ENCODE results near the gene COL26A1.

DNA sequence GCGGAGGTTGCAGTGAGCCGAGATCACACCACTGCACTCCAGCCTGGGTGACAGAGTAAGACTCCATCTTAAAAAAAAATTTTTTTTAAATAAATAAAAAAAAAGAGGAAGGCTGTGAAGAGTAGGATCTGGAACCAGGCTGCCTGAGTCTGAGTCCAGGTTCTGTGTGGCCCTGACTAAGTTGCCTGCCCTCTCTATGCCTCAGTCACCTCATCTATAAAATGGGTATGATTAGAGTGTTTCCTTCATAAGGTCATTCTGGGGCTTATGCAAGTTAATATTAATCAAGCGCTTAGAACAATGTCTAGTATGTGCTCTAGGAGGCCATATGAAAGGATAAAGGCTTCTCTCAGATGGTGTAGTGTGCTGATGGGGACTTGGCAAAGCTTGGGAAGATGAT, 12.3 kb downstream of the COL26A1 start:
- TF ChIP-seq, protein P1, sequence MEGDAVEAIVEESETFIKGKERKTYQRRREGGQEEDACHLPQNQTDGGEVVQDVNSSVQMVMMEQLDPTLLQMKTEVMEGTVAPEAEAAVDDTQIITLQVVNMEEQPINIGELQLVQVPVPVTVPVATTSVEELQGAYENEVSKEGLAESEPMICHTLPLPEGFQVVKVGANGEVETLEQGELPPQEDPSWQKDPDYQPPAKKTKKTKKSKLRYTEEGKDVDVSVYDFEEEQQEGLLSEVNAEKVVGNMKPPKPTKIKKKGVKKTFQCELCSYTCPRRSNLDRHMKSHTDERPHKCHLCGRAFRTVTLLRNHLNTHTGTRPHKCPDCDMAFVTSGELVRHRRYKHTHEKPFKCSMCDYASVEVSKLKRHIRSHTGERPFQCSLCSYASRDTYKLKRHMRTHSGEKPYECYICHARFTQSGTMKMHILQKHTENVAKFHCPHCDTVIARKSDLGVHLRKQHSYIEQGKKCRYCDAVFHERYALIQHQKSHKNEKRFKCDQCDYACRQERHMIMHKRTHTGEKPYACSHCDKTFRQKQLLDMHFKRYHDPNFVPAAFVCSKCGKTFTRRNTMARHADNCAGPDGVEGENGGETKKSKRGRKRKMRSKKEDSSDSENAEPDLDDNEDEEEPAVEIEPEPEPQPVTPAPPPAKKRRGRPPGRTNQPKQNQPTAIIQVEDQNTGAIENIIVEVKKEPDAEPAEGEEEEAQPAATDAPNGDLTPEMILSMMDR (conservative IDR thresholded peaks at IDR 0.05; ENCODE audit: low read length) = no peak
- no peak for TF ChIP-seq EZH2phosphoT487 (IDR thresholded peaks at IDR 0.05; ENCODE audit: borderline replicate concordance, low read depth, low read length)

Data from OCI-LY7 (cell line).